ENCODE measurements around the gene SLC29A1. TPM values are rescaled to one million over a fixed set of nuclear protein-coding genes. Genes with fewer than 3 reads are reported as not detected.
A peak's percentile ranks its signal among the peaks of the same experiment; 100 is the strongest.

Gene SLC29A1
- total and polyA plus RNA-seq, 9 of the 15 experiments (the other 6 are each of a cell fraction or from before 2014, with no cell fraction given) = 18.9 to 170 (median 57.7) TPM

- TF ChIP-seq CREM (IDR thresholded peaks at IDR 0.05; ENCODE audit: low read depth) (0 out of 2 replicates have a peak, but pooled peaks have one; percentile 38), MBD1 (CRISPR knock-in tag; IDR thresholded peaks at IDR 0.05) (no peak), ARHGAP35 (IDR thresholded peaks at IDR 0.05; ENCODE audit: partially characterized antibody) (no peak), CREB3 (tag; conservative IDR thresholded peaks at IDR 0.05; ENCODE audit: low read depth) (no peak), AFF4 (CRISPR knock-in tag; IDR thresholded peaks at IDR 0.05) (no peak), SRSF7 (optimal IDR thresholded peaks at IDR 0.05; ENCODE audit: low read depth, low read length) (no peak), MITF (IDR thresholded peaks at IDR 0.05) (no peak), RUNX1 (IDR thresholded peaks at IDR 0.05; ENCODE audit: low read depth) (no peak)
Measured at GRCh38 chr6:44268095-44268628, 44.8 kb downstream of the SLC29A1 start (continued).
